Posterior vena cava (tissue), 2 donors: ENCODE measurements around the gene C1orf50. TPM values are rescaled to one million over a fixed set of nuclear protein-coding genes. Genes with fewer than 3 reads are reported as not detected.
"Not testable (repeated sequence)": the region's sequence is repeated elsewhere in the genome, so short reads cannot be mapped to it uniquely, and the experiment has no call there.

Experiments
- DNase-seq: peaks from one replicate; pipeline ENCODE4 v3.0.0-alpha.2; 2020; ENCODE audit warnings: low spot score
- intact Hi-C, 2 donors: fragments of 100-400 bp; cut with DNase I; formaldehyde crosslinking; loops; one replicate each; pipeline versions ENCODE4 v1.14.1 to v1.14.2; 2022 to 2023
- long read RNA-seq, 2 donors: library from polyadenylated mRNA; unstranded; transcript quantifications; one replicate each; pipeline ENCODE4 v2.0.0, GENCODE V29; 2020 to 2021
- total RNA-seq, 2 donors: library from RNA; stranded (reverse); fragmentation: NEBNext Ultra II Directional; extraction: Animal tissue kit (Norgen Biotek cat#: 25700); gene quantifications; one replicate each; pipeline ENCODE4 v1.2.1, GENCODE V29; 2021
- donor health status: DM: yes; HTN: yes; CAD: no.
- donor health status: DM: yes; HTN: yes; CAD: no.

Gene C1orf50
- 1 to 10 TPM; 6.0 to 6.5 TPM for total RNA-seq
- long read RNA-seq, donor 1, full-length matches to known transcripts: 1 of 3 reads
- long read RNA-seq, donor 1, partial matches to known transcripts: 1 of 3 reads
- long read RNA-seq, donor 1, other reads (novel, unspliced or antisense): 1 of 3 reads
- long read RNA-seq, donor 2, full-length matches to known transcripts: 3 of 5 reads
- long read RNA-seq, donor 2, partial matches to known transcripts: 0 of 5 reads
- long read RNA-seq, donor 2, other reads (novel, unspliced or antisense): 2 of 5 reads

DNA sequence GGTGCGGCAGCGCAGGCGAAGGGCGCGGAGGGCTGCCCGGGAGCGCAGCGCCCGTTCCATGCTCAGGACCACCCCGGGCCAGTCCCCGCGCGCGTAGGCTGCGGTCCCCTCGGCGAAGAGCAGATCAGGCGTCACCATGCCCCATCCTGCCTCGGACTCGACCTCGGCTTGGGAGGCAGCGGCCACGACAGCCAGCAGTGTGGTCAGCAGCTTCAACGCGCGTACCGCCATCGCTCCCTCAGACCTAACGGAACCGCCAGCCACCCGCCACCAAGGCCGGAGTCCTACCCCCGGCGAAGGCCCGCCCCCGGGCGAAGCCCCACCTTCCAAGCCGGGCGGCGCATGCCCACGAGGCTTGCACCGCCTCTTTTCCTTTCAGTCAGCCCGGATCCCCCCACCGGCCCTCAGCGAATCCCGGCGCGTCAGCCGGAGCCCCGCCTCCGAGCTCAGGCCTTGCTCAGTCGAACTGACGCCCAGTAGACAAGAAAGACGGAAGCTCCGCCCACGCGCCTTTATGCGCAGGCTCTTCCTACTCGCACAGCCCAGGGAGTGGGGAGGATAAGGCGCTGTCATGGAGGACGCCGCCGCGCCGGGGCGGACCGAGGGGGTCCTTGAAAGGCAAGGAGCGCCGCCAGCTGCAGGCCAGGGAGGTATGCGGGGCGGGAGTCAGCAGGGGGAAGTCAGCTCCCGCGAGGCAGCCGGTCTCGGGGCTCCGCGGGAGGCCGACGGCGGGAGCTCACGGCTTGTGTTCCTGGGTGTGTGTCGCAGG lies at the start of gene C1orf50, which contains the start of gene P3H1:
Gene C1orf50, plus strand, starts transcription at position 509 of the 769 bp plus-strand sequence. Its CDS starts 63 bp downstream, at position 572.
Gene P3H1, minus strand, starts transcription at position 288 of the 769 bp plus-strand sequence. Its CDS starts 57 bp downstream, at position 231.
- DNase-seq: peak; percentile 100
- intact Hi-C loops: loop anchor here in 1 of 2 donors (5.0 kb wide), 1 partner anchor 80 kb away; the partner anchor contains the start of gene ZNF691

DNA sequence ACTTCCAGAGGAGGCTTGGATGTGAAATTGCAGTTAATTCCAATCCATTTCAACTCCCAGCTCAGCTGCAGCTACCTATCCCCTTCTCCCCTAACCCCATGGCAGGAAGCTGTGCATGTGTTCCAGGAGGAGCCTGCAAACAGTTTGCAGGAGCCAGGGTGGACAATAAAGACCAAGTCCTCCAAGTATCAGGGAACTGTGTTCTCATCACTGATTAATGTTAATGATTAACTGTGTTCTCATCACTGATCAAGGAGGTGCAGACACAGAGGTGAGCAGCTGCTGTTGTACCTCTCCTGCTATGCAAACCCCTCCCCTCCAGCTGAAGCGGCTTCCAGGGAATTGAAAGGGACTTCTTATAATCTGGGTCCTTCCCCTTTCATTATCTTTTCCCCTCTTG lies 46.2 kb upstream of the C1orf50 start:
- DNase-seq: no peak
- intact Hi-C loops: no loop called here

DNA sequence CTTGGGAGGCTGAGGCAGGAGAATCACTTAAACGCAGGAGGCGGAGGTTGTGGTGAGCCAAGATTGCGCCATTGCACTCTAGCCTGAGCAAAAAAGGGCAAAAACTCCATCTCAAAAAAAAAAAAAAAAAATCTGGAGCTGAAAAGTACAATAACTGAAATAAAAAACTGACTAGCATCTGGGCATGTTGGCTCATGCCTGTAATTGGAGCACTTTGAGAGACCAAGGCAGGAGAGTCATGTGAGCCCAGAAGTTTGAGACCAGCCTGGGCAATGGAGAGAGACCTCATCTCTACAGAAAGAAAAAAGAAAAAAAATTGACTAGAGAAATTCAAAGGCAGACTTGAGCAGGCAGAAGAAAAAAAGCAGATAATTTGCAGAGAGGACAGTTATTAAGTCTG lies 45.1 kb upstream of the C1orf50 start:
- intact Hi-C loops: no loop called here
- no peak for DNase-seq

DNA sequence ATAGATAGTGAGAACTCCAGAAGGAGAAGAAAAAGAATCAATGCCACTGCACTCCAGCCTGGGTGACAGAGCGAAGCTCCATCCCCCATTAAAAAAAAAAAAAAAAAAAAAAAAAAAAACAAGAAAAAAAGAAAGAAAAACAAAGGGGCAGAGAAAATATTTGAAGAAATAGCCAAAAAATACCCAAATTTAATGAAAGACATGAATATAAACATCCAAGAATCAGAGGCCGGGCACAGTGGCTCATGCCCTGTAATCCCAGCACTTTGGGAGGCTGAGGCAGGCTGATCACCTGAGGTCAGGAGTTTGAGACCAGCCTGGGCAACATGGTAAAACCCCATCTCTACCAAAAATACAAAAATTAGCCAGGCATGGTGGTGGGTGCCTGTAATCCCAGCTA lies 44.6 kb upstream of the C1orf50 start:
- DNase-seq, intact Hi-C loops: not testable (repeated sequence)

DNA sequence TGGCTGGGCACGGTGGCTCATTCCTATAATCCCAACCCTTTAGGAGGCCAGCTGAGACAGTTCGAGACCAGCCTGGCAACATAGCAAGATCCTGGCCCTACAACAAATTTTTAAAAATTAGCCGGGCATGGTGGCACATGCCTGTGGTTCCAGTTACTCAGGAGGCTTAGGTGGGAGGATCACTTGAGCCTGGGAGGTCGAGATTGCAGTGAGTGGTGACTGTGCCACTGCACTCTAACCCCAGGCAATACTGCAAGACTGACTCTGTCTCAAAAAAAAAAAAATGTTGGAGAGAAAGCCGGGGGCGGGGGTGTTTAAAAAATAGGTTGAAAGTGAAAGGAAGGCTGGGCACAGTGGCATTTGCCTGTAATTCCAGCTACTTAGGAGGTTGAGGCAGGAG lies 43.5 kb upstream of the C1orf50 start:
- intact Hi-C loops: no loop called here
- no peak for DNase-seq

DNA sequence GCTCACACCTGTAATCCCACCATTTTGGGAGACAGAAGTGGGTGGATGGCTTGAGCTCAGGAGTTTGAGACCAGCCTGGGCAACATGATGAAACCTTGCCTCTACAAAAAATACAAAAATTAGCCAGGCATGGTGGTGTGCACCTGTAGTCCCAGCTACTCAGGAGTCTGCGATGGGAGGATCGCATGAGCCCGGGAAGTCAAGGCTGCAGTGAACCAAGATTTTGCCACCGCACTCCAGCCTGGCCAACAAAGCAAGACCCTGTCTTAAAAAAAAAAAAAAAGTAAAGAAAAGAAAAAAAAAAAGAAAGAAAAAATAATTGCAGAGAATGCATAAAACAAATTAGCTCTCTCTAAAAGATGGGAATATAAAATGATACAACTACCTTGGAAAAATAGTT lies 41.2 kb upstream of the C1orf50 start:
- DNase-seq, intact Hi-C loops: not testable (repeated sequence)

DNA sequence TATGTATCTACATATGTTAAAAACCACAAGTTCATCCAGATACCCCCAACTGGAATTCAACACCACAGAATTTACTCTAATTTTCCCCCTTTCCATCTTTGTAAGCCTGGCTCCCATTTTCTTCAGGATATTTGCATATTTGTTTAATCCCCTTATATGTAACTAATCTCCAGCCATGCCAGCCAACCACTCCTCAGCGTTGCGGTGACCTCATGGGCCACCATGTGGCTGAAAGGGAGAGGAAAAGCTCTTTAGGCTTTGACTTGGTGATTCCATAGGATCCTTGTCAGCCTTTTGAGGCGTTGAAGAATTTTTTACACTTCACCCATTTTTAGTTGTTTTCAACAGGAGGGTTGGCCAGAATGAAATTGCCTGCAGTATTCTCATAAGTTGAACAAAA lies 37.0 kb upstream of the C1orf50 start:
- no peak for DNase-seq
- intact Hi-C loops: loop anchor here in 1 of 2 donors (10.0 kb wide), 1 partner anchor 1055 kb away; no protein-coding TSS in a partner anchor

DNA sequence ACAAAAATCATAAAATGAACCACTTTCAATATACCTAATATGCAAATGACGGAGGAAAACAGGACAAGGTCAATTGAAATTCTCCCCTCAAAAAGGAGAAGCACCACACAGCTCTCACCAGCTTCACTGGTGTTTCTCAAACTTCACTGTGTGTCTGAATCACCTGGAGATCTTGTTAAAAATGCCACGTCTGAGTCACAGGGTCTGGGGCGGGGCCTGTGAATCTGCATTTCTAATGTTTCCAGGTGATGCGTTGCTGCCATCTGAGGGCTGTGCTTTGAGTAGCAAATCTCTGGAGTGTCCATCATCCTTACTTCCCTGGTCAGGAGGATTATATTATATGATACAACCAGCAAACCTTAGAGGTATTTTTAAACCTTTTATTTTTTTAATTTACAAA lies 36.1 kb upstream of the C1orf50 start:
- intact Hi-C loops: loop anchor here in 1 of 2 donors (10.0 kb wide), 1 partner anchor 1056 kb away; no protein-coding TSS in a partner anchor
- DNase-seq: no peak

DNA sequence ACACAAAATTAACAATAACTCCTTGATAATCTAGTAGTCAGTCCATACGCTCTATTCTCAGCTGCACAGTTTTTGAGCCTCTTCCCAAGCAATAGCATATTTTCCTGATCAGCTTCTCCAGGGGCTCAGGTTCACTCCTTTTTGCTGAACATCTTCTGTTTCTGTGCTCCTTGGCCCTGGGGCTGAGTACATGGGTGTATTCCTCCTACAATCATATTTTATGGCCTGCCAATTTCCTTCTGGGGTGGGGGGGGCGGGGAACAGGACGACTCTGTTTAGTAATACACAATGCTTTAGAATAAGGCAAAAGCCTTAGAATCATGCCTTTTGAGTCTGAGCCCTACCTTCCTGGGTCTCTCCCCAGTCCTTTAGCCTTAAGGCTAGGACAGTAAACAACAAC lies 35.5 kb upstream of the C1orf50 start:
- intact Hi-C loops: loop anchor here in 1 of 2 donors (10.0 kb wide), 1 partner anchor 1057 kb away; no protein-coding TSS in a partner anchor
- DNase-seq: no peak

DNA sequence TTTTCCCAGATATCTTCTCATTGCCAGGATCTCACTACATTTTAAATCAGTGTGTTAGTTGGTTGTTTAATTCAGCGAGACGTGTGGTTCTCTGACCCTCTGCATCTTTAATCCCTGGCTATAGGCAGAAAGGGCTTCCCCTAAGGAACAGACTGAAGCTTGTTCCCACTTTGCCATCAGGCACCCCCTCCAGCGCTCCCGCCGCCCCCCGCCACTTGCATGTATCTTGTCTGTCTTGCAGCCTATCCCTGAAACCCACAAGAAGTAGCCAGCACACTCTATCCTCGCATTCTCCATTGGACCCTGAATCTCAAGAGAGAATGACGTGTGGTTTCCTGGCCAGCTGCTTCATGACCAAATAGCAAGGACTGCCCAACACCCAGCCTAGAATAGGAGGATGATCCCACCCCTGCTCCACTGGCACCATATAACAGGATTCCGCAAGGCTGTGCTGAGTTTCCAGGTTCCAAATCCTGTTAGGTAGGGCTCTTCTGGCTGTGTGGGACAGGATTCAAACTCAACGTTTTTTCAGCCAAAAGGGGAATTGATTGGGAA lies 34.8 kb upstream of the C1orf50 start:
- intact Hi-C loops: loop anchor here in 1 of 2 donors (10.0 kb wide), 1 partner anchor 1057 kb away; no protein-coding TSS in a partner anchor

DNA sequence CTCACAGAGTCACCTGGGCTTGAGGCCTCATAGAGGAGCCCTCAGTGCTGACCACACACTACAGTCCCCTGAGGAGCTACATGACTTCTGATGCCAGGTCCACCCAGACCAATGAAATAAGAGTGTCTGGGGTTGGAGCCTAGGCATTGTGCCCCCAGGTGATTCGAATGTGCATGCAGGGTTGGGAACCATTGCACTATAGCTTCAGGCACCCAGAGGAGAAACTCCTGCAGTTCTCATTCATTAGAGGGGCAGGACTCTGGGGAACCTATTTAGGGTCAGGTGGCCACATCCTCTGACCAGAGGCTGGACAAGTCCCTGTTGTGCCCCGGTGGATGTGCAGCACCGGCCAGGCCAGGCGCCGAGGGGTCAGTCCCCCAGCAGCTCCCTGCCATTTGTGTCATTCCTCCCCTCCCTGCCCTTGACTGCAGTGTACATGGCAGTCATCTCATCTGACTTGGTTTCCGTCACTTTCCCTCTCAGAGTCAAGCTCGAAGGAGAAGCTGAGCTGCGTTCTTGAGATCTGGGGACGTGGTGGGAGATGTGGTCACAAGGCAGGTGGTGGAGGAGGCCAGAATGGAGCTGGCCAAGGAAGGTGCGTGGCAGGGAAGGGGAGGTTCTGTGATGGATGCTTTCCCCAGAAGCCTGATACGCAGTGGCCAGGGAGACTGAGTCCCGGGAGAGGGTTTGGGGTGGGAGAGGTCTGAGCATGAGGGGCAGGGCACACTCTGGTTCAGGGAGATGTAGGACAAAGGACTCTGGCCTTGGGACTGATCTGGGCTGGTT lies 33.4 kb upstream of the C1orf50 start:
- intact Hi-C loops: loop anchor here in 1 of 2 donors (10.0 kb wide), 1 partner anchor 1059 kb away; no protein-coding TSS in a partner anchor
- DNase-seq: peak; percentile 43

More for the DNA sequence above, 34.8 kb upstream of the C1orf50 start:
- DNase-seq: no peak

DNA sequence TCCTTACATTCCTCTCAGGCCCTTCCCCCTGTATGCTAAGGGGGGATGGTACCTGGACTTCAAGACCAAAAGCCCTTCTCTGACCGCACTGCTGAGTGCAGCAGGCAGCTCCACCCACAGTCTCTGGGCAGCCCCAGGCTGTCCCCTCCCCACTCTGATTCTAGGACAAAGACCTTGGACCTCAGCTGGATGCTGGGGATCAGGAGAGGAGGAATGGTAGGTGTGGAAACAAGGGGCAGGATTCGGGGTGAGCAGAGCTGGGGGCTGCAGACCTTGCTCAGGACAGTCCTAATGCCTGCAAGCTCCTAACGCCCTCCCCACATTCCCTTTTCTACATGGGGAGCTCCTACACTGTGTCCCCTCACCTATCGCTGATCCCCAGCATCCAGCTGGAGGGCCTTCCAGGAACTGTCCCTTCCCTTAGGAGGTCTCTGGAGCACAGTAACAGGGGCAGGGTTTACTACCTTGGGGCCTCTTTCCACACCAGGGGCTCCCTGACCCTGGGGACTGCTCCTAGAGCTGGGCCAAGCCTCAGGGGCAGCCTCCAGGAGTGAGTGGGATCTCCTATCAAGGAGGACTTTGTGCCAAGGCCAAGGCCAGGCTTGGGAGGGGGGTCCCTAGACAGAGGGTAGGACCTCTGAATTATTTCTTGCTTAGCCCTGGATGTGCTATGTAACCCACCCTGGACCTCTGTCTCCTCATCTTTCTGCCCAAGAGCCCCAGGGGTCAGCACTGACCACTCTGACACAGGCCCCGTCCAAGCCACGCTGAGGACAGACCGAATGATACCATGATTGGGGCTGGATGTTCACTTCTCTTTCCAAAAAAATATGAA lies 32.6 kb upstream of the C1orf50 start:
- DNase-seq: peak; percentile 34
- intact Hi-C loops: loop anchor here in 1 of 2 donors (5.0 to 10.0 kb wide), 2 partner anchors 1060 to 1562 kb away; no protein-coding TSS in a partner anchor

DNA sequence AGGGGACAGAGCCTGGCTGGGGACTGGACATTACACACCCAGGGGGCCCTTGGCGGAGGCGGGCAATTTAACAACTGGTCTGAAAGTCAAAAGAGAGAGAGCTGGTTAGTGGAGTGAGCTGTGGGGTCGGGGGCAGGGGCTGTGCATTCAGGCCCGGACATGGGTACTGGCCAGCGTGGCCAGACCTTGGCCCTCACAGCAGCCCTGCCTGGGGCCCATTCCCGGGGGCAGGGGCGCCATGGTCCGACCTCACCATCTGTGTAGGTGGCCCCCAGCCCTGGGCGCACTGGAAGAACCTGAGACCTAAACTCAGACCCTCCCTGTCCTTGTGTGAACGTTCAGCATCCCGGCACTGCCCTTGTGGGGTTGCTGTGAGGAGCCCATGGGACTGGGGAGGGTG lies 32.0 kb upstream of the C1orf50 start:
- peak; percentile 77 for DNase-seq
- intact Hi-C loops: loop anchor here in 1 of 2 donors (5.0 to 10.0 kb wide), 2 partner anchors 1060 to 1563 kb away; no protein-coding TSS in a partner anchor

DNA sequence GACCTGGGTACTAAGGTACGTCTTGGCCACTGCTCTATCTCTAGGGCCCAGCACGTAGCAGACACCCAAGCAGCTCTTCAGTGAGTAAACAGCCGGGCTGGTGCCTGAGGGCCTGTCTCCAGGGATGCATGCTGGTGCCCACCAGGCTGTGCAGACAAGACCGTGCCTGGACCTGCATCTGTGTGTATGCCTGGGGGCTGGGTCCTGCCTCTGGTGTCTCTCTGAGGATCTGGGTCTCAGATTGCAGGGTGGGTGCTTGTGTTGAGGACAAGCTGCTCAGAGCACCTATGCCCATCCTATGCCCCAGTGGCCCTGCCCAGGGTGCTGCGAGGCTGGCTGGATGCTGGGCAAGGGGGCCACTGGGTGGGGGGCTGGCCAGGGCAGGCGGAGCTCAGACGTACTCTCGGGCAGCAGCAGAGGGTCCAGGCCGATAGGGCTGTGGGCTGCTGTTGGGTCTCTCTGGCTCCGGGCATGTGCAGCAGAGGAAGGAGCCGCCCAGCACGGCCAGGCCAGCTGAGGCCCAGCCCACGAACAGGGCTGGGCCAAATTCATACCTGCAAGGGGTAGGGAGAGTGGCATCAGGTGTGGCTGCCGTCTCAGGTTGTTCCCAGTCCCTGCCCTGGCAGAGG lies 31.5 kb upstream of the C1orf50 start:
- intact Hi-C loops: loop anchor here in 1 of 2 donors (5.0 to 10.0 kb wide), 2 partner anchors 1061 to 1563 kb away; no protein-coding TSS in a partner anchor
- peak; percentile 76 for DNase-seq

DNA sequence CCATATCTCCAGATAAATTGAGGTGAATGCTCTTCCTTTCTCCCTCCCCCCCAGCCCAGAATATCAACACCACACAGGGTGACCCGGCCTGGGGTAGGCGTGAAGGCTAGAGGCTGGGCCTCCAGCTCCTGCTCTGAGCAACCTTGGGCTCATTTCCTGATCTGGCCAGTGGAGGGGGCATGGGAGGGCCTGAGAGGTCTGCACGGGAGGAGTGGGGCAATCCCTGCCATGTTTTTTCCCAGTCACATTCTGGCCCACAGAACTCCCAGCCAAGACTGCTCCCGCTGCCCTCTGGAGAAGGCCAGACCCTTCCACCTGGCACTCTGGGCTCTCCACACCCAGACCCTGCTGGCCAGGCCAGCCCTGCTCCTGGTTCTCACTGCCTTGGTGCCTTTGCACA lies 30.9 kb upstream of the C1orf50 start:
- intact Hi-C loops: loop anchor here in 1 of 2 donors (5.0 to 10.0 kb wide), 2 partner anchors 1061 to 1564 kb away; no protein-coding TSS in a partner anchor
- DNase-seq: peak; percentile 65

DNA sequence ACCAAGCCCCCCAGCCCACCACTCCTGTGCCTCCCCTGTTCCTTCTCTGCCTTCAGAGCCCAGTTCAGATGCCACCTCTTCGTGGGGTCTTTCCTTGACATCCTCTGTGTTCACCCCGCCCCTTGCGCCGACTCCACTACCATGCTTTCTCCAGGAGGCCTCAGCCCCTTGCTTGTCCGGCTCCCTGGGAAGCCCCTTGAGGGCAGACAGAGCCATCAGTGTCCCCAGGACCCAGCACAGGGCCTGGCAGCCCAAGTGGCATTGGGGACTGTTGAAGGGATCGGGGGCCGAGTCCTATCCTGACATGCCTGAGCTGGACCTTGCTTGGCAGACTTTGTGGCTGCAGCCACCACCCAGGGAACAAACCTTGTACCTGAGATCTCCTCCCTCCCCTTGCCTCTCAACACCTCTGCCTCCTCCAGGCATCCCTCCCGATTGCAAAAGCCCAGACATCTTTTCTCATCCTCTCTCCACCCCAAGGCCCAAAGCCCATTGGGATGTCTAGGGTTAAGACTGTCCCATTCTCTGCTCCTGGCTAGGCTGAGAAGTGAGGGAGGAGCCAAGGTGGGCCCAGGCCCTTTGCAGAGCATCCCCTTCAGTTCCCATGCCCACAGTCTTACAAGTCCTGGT lies 30.4 kb upstream of the C1orf50 start:
- intact Hi-C loops: loop anchor here in 1 of 2 donors (5.0 to 10.0 kb wide), 2 partner anchors 1062 to 1564 kb away; no protein-coding TSS in a partner anchor
- DNase-seq: peak; percentile 29

DNA sequence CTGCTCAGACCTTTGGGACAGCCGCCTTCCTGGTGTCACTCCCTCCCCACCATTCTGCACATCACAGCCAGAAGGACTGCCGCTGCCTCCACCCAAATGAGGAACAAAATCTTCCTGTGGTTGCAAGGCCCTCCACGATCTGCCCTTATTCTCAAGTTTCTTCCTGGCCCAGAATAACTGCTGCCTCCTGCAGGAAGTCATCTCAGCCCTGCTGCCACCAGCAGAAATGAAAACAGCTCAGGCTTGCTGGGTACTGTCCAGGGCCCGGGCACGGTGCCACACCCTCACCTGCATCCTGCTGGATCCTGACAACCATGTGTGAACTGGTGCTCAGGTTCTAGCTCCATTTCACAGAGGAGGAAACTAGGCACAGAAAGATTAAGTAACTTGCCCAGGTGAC lies 29.8 kb upstream of the C1orf50 start:
- no peak for DNase-seq
- intact Hi-C loops: loop anchor here in 1 of 2 donors (5.0 to 10.0 kb wide), 2 partner anchors 1062 to 1565 kb away; no protein-coding TSS in a partner anchor
